Panc1 (cell line): ENCODE measurements around the gene DNAH9. TPM values are rescaled to one million over a fixed set of nuclear protein-coding genes. Genes with fewer than 3 reads are reported as not detected.

Source experiments
- ATAC-seq: fragments of 200-7000 bp; cut with Tn5 transposase; 2 replicates; pipeline ENCODE4 v1.9.1; 2020; ENCODE audit warnings: mild to moderate bottlenecking, moderate library complexity
- BruUV-seq: library from RNA; stranded (reverse); fragments of 400-500 nt; replicated peaks from 2 replicates; lab custom pipeline; 2021; lab: Mats Ljungman, UMichigan
- CTCF ChIA-PET: fragments of 300-600 bp; sonication (Branson Sonifier 250); formaldehyde crosslinking; loops from one replicate; lab custom pipeline; 2022; ENCODE audit warnings: antibody characterized with exemption; lab: Charles Lee
- POLR2A ChIA-PET: fragments of 300-600 bp; sonication (Branson Sonifier 250); formaldehyde crosslinking; loops from one replicate; lab custom pipeline; 2022; ENCODE audit warnings: antibody characterized with exemption; lab: Charles Lee
- DNase-seq: peaks from one replicate; pipeline ENCODE4 v3.0.0-alpha.2; 2010; ENCODE audit warnings: low read depth, low spot score
- H3K27ac ChIP-seq: 2 replicates; pipeline ENCODE4 v1.5.1; 2011; ENCODE audit warnings: mild to moderate bottlenecking, low read length, inconsistent platforms
- H3K27me3 ChIP-seq: fragments of 200-500 bp; sonication (Bioruptor generic); 2 replicates; pipeline ENCODE4 v1.6.0; 2014; ENCODE audit warnings: low read length, inconsistent platforms; ENCODE audit not compliant: control insufficient read depth, insufficient read depth
- H3K36me3 ChIP-seq: fragments of 200-500 bp; sonication (Bioruptor generic); 2 replicates; pipeline ENCODE4 v1.5.1; 2014; ENCODE audit warnings: inconsistent platforms, mild to moderate bottlenecking, low read length, moderate library complexity; ENCODE audit not compliant: control insufficient read depth, insufficient read depth
- H3K4me1 ChIP-seq: 2 replicates; pipeline ENCODE4 v1.5.1; 2011; ENCODE audit warnings: inconsistent platforms, mild to moderate bottlenecking, low read length, moderate library complexity; ENCODE audit not compliant: control insufficient read depth, insufficient read depth
- H3K4me3 ChIP-seq, 2 experiments: 2 replicates each; pipeline ENCODE4 v1.5.1; 2011 to 2012; ENCODE audit warnings: low read depth in 2 of 2, low read length in 2 of 2, mild to moderate bottlenecking in 2 of 2, inconsistent platforms in 1 of 2, moderate library complexity in 1 of 2
- H3K9me3 ChIP-seq: fragments of 200-500 bp; sonication (Bioruptor generic); 2 replicates; pipeline ENCODE4 v1.5.1; 2014; ENCODE audit warnings: low read depth, mild to moderate bottlenecking, inconsistent platforms, low read length, moderate library complexity; ENCODE audit not compliant: control insufficient read depth, insufficient read depth
- CTCF ChIP-seq: fragments of 450-650 bp; IDR thresholded peaks from 2 replicates; pipeline ENCODE4 v1.5.1; 2017; ENCODE audit warnings: mild to moderate bottlenecking
- POLR2AphosphoS5 ChIP-seq: IDR thresholded peaks from 2 replicates; pipeline ENCODE4 v1.6.1; 2012; ENCODE audit warnings: mild to moderate bottlenecking, low read depth, low read length, moderate library complexity
- REST ChIP-seq, 2 experiments: IDR thresholded peaks; 2 replicates each; pipeline ENCODE4 v1.6.1; 2011 to 2012; ENCODE audit warnings: low read depth in 2 of 2, control low read depth in 1 of 2, low read length in 1 of 2, mild to moderate bottlenecking in 1 of 2, moderate library complexity in 1 of 2; ENCODE audit not compliant: insufficient read depth in 1 of 2
- SIN3A ChIP-seq: IDR thresholded peaks from 2 replicates; pipeline ENCODE4 v1.6.1; 2012; ENCODE audit warnings: low read depth, mild to moderate bottlenecking, low read length, moderate library complexity, borderline replicate concordance; ENCODE audit not compliant: insufficient read depth
- TCF7L2 ChIP-seq: IDR thresholded peaks from 2 replicates; pipeline ENCODE4 v1.6.1; 2011; ENCODE audit warnings: mild to moderate bottlenecking, low read depth, low read length, inconsistent platforms
- in situ Hi-C: cut with HindIII; loops from 2 replicates; pipeline ENCODE4 v1.10.0; 2016; ENCODE audit warnings: low sequenced_read_pairs, low pct_unique_long_range_greater_than_20kb
- intact Hi-C: fragments of 100-400 bp; cut with micrococcal nuclease; formaldehyde crosslinking; loops from one replicate; pipeline ENCODE4 v1.10.0; 2022; ENCODE audit not compliant: unreplicated experiment
- total RNA-seq: library from RNA; stranded (reverse); gene quantifications from one replicate; pipeline ENCODE4 v1.2.1, GENCODE V29; 2021; ENCODE audit not compliant: unreplicated experiment

Gene DNAH9
- total RNA-seq, 1 experiment from 2014 or later: not detected

GRCh38 chr17:11979795-11980194 lies 381.5 kb downstream of the DNAH9 start:
- DNase-seq: no peak
- Histone ChIP-seq H3K9me3 (no peaks in the 10 kb centered on the region), H3K4me3 (no peak overlapping the region), H3K27me3 (no peaks in the 10 kb centered on the region), H3K27ac (no peak overlapping the region), H3K36me3 (no peaks in the 10 kb centered on the region; the same call in 1 of the 2 replicates), H3K4me1 (no peaks in the 10 kb centered on the region)
- BruUV-seq: no TSS peak
- in situ Hi-C loops (no loop called here), intact Hi-C loops (no loop called here)
- TF ChIP-seq TCF7L2: no peak
- CTCF ChIA-PET: no interaction called here
- ATAC-seq: no peak
- POLR2A ChIA-PET: no interaction called here

GRCh38 chr17:11980813-11981212 lies 382.5 kb downstream of the DNAH9 start:
- TF ChIP-seq POLR2AphosphoS5 (no peak), REST (IDR thresholded peaks at IDR 0.05; ENCODE audit: insufficient read depth in 1 of 2, low read depth in 2 of 2, low read length in 1 of 2) (no peak), SIN3A (no peak), CTCF (peak; percentile 39), TCF7L2 (no peak)
- ATAC-seq (no peak), DNase-seq (no peak)
- in situ Hi-C loops: no loop called here
- intact Hi-C loops: no loop called here
- H3K4me3 ChIP-seq: no peak overlapping the region
- no peaks in the 10 kb centered on the region for H3K9me3 ChIP-seq
- no peak overlapping the region for H3K27ac ChIP-seq
- BruUV-seq: no TSS peak
- H3K27me3 ChIP-seq: no peaks in the 10 kb centered on the region
- no peaks in the 10 kb centered on the region for H3K4me1 ChIP-seq
- POLR2A ChIA-PET: no interaction called here
- CTCF ChIA-PET: no interaction called here
- no peaks in the 10 kb centered on the region; the same call in 1 of the 2 replicates for H3K36me3 ChIP-seq

- no peak for DNase-seq
- TF ChIP-seq TCF7L2 (no peak), CTCF (no peak), POLR2AphosphoS5 (no peak), SIN3A (no peak), REST (IDR thresholded peaks at IDR 0.05; ENCODE audit: insufficient read depth in 1 of 2, low read depth in 2 of 2, low read length in 1 of 2) (no peak)
- ChIA-PET POLR2A (interaction anchor here (0.6 kb wide), 1 partner anchor 196 kb away, joined by 3 read pairs; no protein-coding TSS in a partner anchor), CTCF (interaction anchor here (0.7 kb wide), 1 partner anchor 39 kb away, joined by 9 read pairs; the partner anchor contains the start of gene MAP2K4)
- in situ Hi-C loops: no loop called here
- H3K4me3 ChIP-seq: no peak overlapping the region
- no peak overlapping the region for H3K27ac ChIP-seq
- BruUV-seq: no TSS peak
- ATAC-seq: no peak
- H3K9me3 ChIP-seq: no peaks in the 10 kb centered on the region
- no peaks in the 10 kb centered on the region; the same call in 1 of the 2 replicates for H3K36me3 ChIP-seq
- H3K27me3 ChIP-seq: no peaks in the 10 kb centered on the region
- intact Hi-C loops: no loop called here
- H3K4me1 ChIP-seq: no peaks in the 10 kb centered on the region
These were observed 383.6 kb downstream of the DNAH9 start for GRCh38 chr17:11981862-11982261.
